Measurements from ENCODE around the gene NTNG2. TPM values are rescaled to one million over a fixed set of nuclear protein-coding genes. Genes with fewer than 3 reads are reported as not detected.
A peak's percentile ranks its signal among the peaks of the same experiment; 100 is the strongest.

The NTNG2 gene
- total and polyA plus RNA-seq, 2 of the 13 experiments (the other 11 are each of a cell fraction or from before 2014, with no cell fraction given): 0.02 to 0.36 TPM

GRCh38 chr9:132164604-132165362 lies 2.9 kb downstream of the NTNG2 start:
- CTCF ChIA-PET (ENCODE audit: low intra/inter-chr PET ratio, low total read pairs): no interaction called here
- intact Hi-C loops (cut with micrococcal nuclease; ENCODE audit: unreplicated experiment): loop anchor here (5.0 kb wide), 1 partner anchor 73 kb away; no protein-coding TSS in a partner anchor
- 16% methylated on average over 10 of the region's 16 CpGs for WGBS (ENCODE audit: low lambda C conversion rate)
- Histone ChIP-seq H3K4me2 (ENCODE audit: low read depth, low read length) (no peak overlapping the region), H3K9me3 (ENCODE audit: low read length) (no peaks in the 10 kb centered on the region), H3K36me3 (replicated peaks in 1 of 2; ENCODE audit: control insufficient read depth in 1 of 2, insufficient read depth in 2 of 2, low read length in 2 of 2) (no peaks in the 10 kb centered on the region), H3K27me3 (ENCODE audit: control insufficient read depth in 1 of 2, insufficient read depth in 2 of 2, low read length in 2 of 2) (peaks cover 11 to 91% of the 10 kb centered on the region in 2 experiments), H3K9ac (ENCODE audit: insufficient read depth, low read depth, low read length) (no peak overlapping the region), H3K27ac (ENCODE audit: extremely low read length, insufficient read depth, low read length) (no peak overlapping the region), H4K20me1 (ENCODE audit: insufficient read depth, low read length) (peaks cover 20% of the 10 kb centered on the region; the same call in 1 of the 2 replicates), H3K4me1 (ENCODE audit: insufficient read depth, low read length) (peaks cover 7% of the 10 kb centered on the region), H3K4me3 (replicated peaks in 1 of 3; ENCODE audit: insufficient read depth in 1 of 3, low read depth in 2 of 3, low read length in 3 of 3) (no peak overlapping the region), H2AFZ (ENCODE audit: low read length) (no peak overlapping the region), H3K79me2 (ENCODE audit: insufficient read depth, low read length) (no peaks in the 10 kb centered on the region)
- ATAC-seq: no peak
- POLR2A ChIA-PET: no interaction called here
- TF ChIP-seq TFAP4 (IDR thresholded peaks at IDR 0.05; ENCODE audit: borderline replicate concordance, low read depth): no peak
- peak; percentile 22; the same call in 1 of the 2 replicates for TF ChIP-seq HNF4G (IDR thresholded peaks at IDR 0.05; ENCODE audit: borderline replicate concordance, low read depth, low read length)
- no peak for TF ChIP-seq HNF4G (CRISPR knock-in tag; IDR thresholded peaks at IDR 0.05; ENCODE audit: borderline replicate concordance, low read depth)
- TF ChIP-seq ZNF761 (CRISPR knock-in tag; conservative IDR thresholded peaks at IDR 0.05): no peak
- peak; percentile 31; the same call in 1 of the 2 replicates for TF ChIP-seq CEBPB (IDR thresholded peaks at IDR 0.05; ENCODE audit: borderline replicate concordance, low read depth, low read length)
- peak; percentile 51; the same call in 1 of the 2 replicates for TF ChIP-seq NR2F6 (IDR thresholded peaks at IDR 0.05)
- 0 out of 2 replicates have a peak, but pooled peaks have one; percentile 20 for TF ChIP-seq NR2F6 (CRISPR knock-in tag; IDR thresholded peaks at IDR 0.05)
- TF ChIP-seq ADNP (CRISPR knock-in tag; IDR thresholded peaks at IDR 0.05): no peak
- peak; percentile 51 for TF ChIP-seq CEBPG (CRISPR knock-in tag; IDR thresholded peaks at IDR 0.05)
- no peak for TF ChIP-seq ZNF329 (CRISPR knock-in tag; IDR thresholded peaks at IDR 0.05; ENCODE audit: low read depth)
- no peak for TF ChIP-seq ZNF558 (CRISPR knock-in tag; IDR thresholded peaks at IDR 0.05; ENCODE audit: borderline replicate concordance)
- TF ChIP-seq PLRG1 (conservative IDR thresholded peaks at IDR 0.05): no peak
- TF ChIP-seq RORA (CRISPR knock-in tag; IDR thresholded peaks at IDR 0.05): no peak
- no peak for FAIRE-seq
- peak; percentile 12 for DNase-seq (ENCODE audit: low spot score)
- BruUV-seq (replicated peaks): no TSS peak
- in situ Hi-C loops (cut with HindIII; ENCODE audit: extremely low pct_ligation_motif_present, low pct_unique_long_range_greater_than_20kb): no loop called here

All from HepG2 (cell line).